ENCODE data around the gene NKAIN4.
"Not testable (repeated sequence)": the region's sequence is repeated elsewhere in the genome, so short reads cannot be mapped to it uniquely, and the experiment has no call there.

Gene NKAIN4

DNA sequence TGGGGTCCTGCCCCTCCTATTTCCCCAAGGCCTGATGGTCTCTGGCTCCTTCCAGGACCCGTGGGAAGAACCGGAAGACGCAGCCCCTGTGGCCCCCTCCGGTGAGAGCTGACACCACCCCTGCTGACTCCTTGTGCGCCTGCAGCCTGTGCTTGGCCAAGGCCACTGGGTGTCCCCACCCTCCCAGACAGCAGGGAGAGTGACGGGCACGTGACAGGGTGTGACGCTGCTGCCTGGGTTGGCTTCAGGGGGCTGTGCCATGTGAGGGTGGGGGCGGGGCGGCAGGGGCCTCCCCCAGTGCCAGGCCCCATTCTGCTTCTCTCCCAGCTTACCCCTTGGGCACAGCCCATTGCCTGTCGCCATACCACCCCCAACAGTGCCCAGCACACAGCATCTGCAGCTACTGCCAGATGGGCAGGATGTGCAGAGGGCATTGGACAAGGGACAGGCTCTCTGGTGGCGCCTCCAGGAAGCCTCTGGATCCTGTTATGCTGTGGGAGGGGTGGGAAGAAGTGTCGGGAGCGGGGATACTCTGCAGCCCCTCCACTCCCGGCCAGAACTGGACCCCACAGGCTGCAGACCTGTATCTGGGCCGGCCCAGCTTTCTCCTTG, 15.6 kb downstream of the NKAIN4 start:
- no peak for DNase-seq (ENCODE audit: low read depth in 2 of 3, low spot score in 2 of 3)

DNA sequence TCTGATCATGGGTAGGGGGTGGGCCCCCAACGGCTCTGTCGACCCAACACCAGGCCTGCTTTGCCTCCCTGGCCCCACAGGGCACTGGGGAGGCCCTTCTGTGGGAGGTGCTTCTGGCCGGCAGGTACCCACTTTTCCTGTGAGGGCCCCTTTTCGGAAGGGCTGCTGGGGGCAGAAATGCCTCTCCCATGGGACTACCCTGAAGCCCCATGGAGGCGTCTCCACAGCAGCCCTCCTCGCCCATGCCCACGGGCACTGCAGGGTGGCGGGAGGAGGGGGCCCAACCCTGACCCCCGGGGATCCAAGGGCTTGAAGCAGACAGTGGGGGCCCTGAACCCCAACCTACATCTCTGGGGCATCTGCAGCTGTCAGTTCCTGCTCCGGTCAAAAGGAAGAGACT, 16.2 kb downstream of the NKAIN4 start:
- no peak for DNase-seq (ENCODE audit: low read depth in 2 of 3, low spot score in 2 of 3)

- DNase-seq (ENCODE audit: low read depth in 2 of 3, low spot score in 2 of 3): no peak
Observed at GRCh38 chr20:63236116-63236837, 18.0 kb downstream of the NKAIN4 start.

- no peak for DNase-seq (ENCODE audit: low read depth in 2 of 3, low spot score in 2 of 3)
Observed at GRCh38 chr20:63235399-63235983, 18.8 kb downstream of the NKAIN4 start, which contains the start of gene BIRC7. Gene BIRC7 (plus strand): TSS chr20:63235905. CDS start chr20:63236097, 192 bp downstream.

DNA sequence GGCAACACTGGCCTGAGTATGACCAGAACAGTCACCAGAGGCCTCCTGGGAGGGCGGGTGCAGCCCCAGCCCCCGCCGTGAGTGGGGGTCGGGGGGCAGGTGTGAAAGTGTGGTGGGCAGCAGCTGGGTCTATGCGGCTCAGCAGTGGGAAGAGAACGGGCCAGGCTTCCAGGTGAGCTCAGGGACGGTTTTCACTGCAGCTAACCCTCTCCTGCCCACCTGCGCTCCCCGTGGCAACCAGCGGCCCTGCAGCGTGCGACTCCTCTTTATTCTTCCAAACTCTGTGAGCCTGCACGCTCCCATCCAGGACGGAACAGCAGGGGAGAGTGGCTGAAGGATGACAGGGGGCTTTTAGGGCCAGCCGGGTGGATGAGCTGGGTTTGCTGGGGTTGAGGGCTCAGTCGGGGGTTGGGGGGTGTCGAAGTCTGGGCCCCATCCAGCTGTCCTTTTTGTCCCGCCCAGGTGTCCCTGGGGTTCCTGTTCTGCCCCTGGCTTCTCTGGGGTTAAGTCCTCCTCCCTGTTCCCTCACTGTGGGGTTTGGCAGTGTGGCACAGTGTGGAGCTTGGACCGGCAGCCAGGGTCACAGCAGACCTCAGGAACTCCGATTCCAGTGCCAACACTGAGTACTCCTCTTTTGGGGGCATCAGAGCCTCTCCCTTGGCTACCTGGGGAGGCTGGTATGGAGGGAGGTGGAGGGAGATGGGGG, 19.4 kb downstream of the NKAIN4 start:
- no peak for DNase-seq (ENCODE audit: low read depth in 2 of 3, low spot score in 2 of 3)

DNA sequence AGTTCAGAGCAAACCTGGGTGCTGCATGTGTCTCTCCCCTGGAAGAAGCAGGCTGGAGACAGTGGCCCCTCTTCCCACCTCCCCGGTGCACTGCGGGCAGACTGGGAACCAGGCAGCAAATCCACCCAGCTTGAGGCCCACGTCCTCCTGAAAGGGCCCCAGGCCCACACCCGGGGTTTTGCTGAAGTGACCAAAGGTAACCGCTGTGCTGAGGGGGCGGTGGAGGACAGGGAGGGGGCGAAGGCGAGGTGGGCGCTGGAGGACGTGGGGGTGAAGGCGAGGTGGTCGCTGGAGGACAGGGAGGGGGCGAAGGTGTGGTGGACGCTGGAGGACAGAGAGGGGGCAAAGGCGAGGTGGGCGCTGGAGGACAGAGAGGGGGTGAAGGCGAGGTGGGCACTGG, 20.3 kb downstream of the NKAIN4 start:
- no peak for DNase-seq (ENCODE audit: low read depth in 2 of 3, low spot score in 2 of 3)

- DNase-seq (ENCODE audit: low read depth in 2 of 3, low spot score in 2 of 3): no peak
Observed at GRCh38 chr20:63233061-63233344, 21.3 kb downstream of the NKAIN4 start.

- no peak for DNase-seq (ENCODE audit: low read depth in 2 of 3, low spot score in 2 of 3)
Observed at GRCh38 chr20:63232235-63233060, 21.8 kb downstream of the NKAIN4 start.

GRCh38 chr20:63230800-63231268, 23.4 kb downstream of the NKAIN4 start:
- DNase-seq (ENCODE audit: low read depth in 2 of 3, low spot score in 2 of 3): no peak

GRCh38 chr20:63228806-63229205, 25.5 kb downstream of the NKAIN4 start:
- no peak for DNase-seq (ENCODE audit: low read depth in 2 of 3, low spot score in 2 of 3)

GRCh38 chr20:63227260-63227659, 27.0 kb downstream of the NKAIN4 start:
- DNase-seq (ENCODE audit: low read depth in 2 of 3, low spot score in 2 of 3): no peak

GRCh38 chr20:63226042-63226943, 28.0 kb downstream of the NKAIN4 start:
- DNase-seq (ENCODE audit: low read depth in 2 of 3, low spot score in 2 of 3): no peak

- DNase-seq (ENCODE audit: low read depth in 2 of 3, low spot score in 2 of 3): no peak
Observed at GRCh38 chr20:63225082-63225454, 29.2 kb downstream of the NKAIN4 start.

DNA sequence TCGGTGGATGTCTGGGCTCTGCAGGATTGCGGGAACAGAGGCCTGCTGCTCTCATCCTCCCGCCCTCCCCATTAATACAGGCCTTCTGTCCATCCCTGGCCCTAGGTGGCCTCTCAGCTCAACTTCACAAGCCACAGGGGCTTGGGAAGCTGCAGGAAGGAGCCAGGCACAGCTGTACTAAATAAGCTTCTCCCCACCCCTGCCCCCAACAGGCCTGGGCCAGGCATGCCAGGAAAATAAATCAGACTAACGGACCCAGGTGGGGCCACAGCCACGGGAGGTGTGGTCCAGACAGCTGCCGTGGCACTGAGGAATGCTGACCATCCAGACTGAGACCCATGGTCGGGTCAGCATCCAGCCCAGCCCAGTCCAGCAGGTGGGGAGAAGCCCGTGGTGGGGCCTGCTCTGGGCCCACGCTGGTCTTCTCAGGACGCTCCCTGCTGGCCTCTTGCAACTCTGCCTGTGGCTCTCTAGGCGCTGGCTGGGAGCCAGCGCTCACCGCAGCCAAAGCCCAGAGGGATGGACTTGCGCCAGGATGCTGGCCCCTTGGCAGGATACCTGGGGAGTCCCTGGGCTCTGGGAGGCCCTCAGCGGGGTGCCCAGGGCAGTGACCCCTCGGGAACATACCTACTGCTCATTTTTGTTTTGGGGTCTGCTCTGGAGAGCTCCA, 29.7 kb downstream of the NKAIN4 start:
- DNase-seq (ENCODE audit: low read depth in 2 of 3, low spot score in 2 of 3): no peak

DNA sequence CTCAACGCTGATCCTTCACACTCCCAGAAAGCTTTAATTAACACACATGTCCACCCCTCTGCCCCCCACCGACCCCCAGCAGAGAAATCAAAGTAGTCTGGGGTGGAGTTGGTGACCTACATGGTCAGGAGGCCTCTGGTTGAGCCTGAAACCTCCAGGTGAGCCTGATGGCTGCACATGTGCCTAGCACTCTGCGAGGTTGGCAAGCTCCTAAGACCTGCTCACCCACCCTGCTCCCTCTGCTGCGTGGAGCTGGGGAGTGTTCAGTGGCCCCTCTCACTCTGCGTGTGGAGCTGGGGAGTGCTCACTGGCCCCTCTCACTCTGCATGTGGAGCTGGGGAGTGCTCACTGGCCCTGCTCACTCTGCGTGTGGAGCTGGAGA, 30.4 kb downstream of the NKAIN4 start:
- DNase-seq (ENCODE audit: low read depth in 2 of 3, low spot score in 2 of 3): no peak

DNA sequence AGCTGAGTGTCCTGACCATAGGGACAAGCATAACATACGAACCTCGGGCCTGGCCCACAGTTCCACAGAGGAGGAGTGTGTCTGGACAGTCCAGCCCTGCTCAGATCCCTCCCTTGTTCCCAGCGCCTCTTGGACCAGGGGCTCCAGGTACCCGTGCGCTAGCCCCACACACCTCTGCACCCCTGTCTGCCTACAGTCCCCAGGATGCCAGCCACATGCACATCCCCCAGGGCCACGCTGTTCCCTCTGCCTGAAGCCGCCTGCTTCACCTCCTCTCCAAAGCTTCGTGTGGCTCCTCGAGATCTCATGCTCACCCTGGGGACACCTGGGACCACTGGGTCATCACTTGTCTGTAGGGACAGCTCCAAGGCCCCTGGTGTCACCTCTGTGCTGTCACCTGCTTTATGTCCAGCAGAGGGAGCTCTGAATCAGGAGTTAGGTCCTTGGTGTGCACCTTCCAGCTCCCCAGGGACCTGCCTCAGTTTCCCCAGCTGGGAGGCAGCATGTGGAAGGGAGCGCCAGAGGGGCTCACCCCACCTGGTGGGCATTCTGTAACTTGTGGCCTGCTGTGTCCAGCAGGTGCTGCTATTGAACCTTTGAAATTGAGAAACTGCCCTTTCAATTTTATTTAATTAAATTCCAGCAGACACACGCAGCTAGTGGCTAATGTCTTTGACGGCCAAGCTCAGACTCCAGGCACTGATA, 31.0 kb downstream of the NKAIN4 start:
- DNase-seq (ENCODE audit: low read depth in 2 of 3, low spot score in 2 of 3): no peak

- no peak for DNase-seq (ENCODE audit: low read depth in 2 of 3, low spot score in 2 of 3)
Observed at GRCh38 chr20:63222541-63222940, 31.7 kb downstream of the NKAIN4 start.

- not testable (repeated sequence) for DNase-seq (ENCODE audit: low read depth in 2 of 3, low spot score in 2 of 3)
Observed at GRCh38 chr20:63221400-63222053, 32.7 kb downstream of the NKAIN4 start.

All from activated CD8-positive, alpha-beta memory T cell treated with anti-CD3 and anti-CD28 coated beads for 48 hours (primary cell).